ENCODE measurements around the gene POU2AF2. TPM values are rescaled to one million over a fixed set of nuclear protein-coding genes. Genes with fewer than 3 reads are reported as not detected.
"Not testable (repeated sequence)": the region's sequence is repeated elsewhere in the genome, so short reads cannot be mapped to it uniquely, and the experiment has no call there.

The POU2AF2 gene
- total and polyA plus RNA-seq, 2 experiments from 2014 or later: 0.89 TPM; not detected in 1

DNA sequence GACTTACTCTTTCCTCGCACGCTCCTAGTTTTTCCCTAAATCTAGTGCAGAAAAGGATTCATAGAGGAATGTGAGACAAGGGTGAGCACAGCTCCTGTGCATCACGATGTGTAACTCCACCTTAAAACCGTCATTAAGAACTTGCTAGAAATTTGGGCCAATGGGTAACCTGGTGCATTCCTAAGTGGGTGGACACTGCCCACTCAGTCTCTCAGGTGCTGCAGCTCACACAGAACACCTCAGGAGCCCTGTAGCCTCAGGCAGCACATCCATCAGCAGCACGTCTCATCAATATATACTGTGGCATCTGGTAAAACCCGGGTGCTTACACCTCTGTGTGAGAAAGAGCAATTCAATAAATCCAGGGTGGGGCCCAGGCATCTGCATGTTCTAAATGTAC is 65.2 kb downstream of the POU2AF2 start:
- Histone ChIP-seq H3K27me3 (no peaks in the 10 kb centered on the region), H3K4me3 (no peak overlapping the region), H3K9me2 (replicated peaks; ENCODE audit: insufficient read depth) (no peaks in the 10 kb centered on the region), H3K36me3 (replicated peaks; ENCODE audit: insufficient read depth, low read depth) (no peaks in the 10 kb centered on the region), H3K27ac (no peak overlapping the region), H3K9me3 (ENCODE audit: low read depth) (no peaks in the 10 kb centered on the region), H3K4me1 (ENCODE audit: insufficient read depth) (peaks cover 5% of the 10 kb centered on the region), H3K4me2 (no peak overlapping the region), H4K20me1 (ENCODE audit: insufficient read depth, poor library complexity, severe bottlenecking) (no peaks in the 10 kb centered on the region), H2AFZ (no peak overlapping the region), H3K79me2 (no peaks in the 10 kb centered on the region)
- 81% methylated on average over 6 of the region's 6 CpGs for WGBS (ENCODE audit: low lambda C conversion rate, missing lambda C conversion rate)
- no peak for DNase-seq (ENCODE audit: low spot score)
- no peak for TF ChIP-seq EZH2phosphoT487 (IDR thresholded peaks at IDR 0.05; ENCODE audit: low read depth, severe bottlenecking, unreplicated experiment)
- TF ChIP-seq EZH2 (IDR thresholded peaks at IDR 0.05; ENCODE audit: borderline replicate concordance): no peak
- TF ChIP-seq, protein P1, sequence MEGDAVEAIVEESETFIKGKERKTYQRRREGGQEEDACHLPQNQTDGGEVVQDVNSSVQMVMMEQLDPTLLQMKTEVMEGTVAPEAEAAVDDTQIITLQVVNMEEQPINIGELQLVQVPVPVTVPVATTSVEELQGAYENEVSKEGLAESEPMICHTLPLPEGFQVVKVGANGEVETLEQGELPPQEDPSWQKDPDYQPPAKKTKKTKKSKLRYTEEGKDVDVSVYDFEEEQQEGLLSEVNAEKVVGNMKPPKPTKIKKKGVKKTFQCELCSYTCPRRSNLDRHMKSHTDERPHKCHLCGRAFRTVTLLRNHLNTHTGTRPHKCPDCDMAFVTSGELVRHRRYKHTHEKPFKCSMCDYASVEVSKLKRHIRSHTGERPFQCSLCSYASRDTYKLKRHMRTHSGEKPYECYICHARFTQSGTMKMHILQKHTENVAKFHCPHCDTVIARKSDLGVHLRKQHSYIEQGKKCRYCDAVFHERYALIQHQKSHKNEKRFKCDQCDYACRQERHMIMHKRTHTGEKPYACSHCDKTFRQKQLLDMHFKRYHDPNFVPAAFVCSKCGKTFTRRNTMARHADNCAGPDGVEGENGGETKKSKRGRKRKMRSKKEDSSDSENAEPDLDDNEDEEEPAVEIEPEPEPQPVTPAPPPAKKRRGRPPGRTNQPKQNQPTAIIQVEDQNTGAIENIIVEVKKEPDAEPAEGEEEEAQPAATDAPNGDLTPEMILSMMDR (IDR thresholded peaks at IDR 0.05; ENCODE audit: poor library complexity): no peak

- Histone ChIP-seq H3K9me2 (replicated peaks; ENCODE audit: insufficient read depth) (no peaks in the 10 kb centered on the region), H4K20me1 (ENCODE audit: insufficient read depth, poor library complexity, severe bottlenecking) (no peaks in the 10 kb centered on the region), H3K79me2 (no peaks in the 10 kb centered on the region), H2AFZ (no peak overlapping the region), H3K27ac (no peak overlapping the region), H3K4me1 (ENCODE audit: insufficient read depth) (peaks cover 5% of the 10 kb centered on the region), H3K9me3 (ENCODE audit: low read depth) (no peaks in the 10 kb centered on the region), H3K4me3 (no peak overlapping the region), H3K27me3 (no peaks in the 10 kb centered on the region), H3K36me3 (replicated peaks; ENCODE audit: insufficient read depth, low read depth) (no peaks in the 10 kb centered on the region), H3K4me2 (no peak overlapping the region)
- no peak for DNase-seq (ENCODE audit: low spot score)
- TF ChIP-seq EZH2 (IDR thresholded peaks at IDR 0.05; ENCODE audit: borderline replicate concordance): no peak
- WGBS (ENCODE audit: low lambda C conversion rate, missing lambda C conversion rate): 62% methylated on average over 1 of the region's 1 CpG
Observed at GRCh38 chr11:111312076-111312475, 66.6 kb downstream of the POU2AF2 start.

GRCh38 chr11:111319296-111319695 is 73.8 kb downstream of the POU2AF2 start:
- Histone ChIP-seq H3K9me3 (ENCODE audit: low read depth) (no peaks in the 10 kb centered on the region), H2AFZ (no peak overlapping the region), H3K9me2 (replicated peaks; ENCODE audit: insufficient read depth) (no peaks in the 10 kb centered on the region), H3K4me2 (no peak overlapping the region), H4K20me1 (ENCODE audit: insufficient read depth, poor library complexity, severe bottlenecking) (no peaks in the 10 kb centered on the region), H3K36me3 (replicated peaks; ENCODE audit: insufficient read depth, low read depth) (no peaks in the 10 kb centered on the region), H3K27ac (no peak overlapping the region), H3K4me3 (no peak overlapping the region), H3K79me2 (no peaks in the 10 kb centered on the region), H3K4me1 (ENCODE audit: insufficient read depth) (peaks cover 14% of the 10 kb centered on the region), H3K27me3 (no peaks in the 10 kb centered on the region)
- TF ChIP-seq, protein P1 (IDR thresholded peaks at IDR 0.05; ENCODE audit: poor library complexity): no peak
- TF ChIP-seq EZH2phosphoT487 (IDR thresholded peaks at IDR 0.05; ENCODE audit: low read depth, severe bottlenecking, unreplicated experiment): no peak
- DNase-seq (ENCODE audit: low spot score): peak; percentile 1
- WGBS (ENCODE audit: low lambda C conversion rate, missing lambda C conversion rate): 85% methylated on average over 6 of the region's 6 CpGs

- not testable (repeated sequence) for H3K27me3 ChIP-seq; H4K20me1 ChIP-seq (ENCODE audit: insufficient read depth, poor library complexity, severe bottlenecking); H2AFZ ChIP-seq; DNase-seq (ENCODE audit: low spot score); H3K79me2 ChIP-seq; H3K4me3 ChIP-seq; H3K36me3 ChIP-seq (replicated peaks; ENCODE audit: insufficient read depth, low read depth); H3K9me3 ChIP-seq (ENCODE audit: low read depth); H3K9me2 ChIP-seq (replicated peaks; ENCODE audit: insufficient read depth); H3K4me2 ChIP-seq
- WGBS (ENCODE audit: low lambda C conversion rate, missing lambda C conversion rate): 87% methylated on average over 6 of the region's 6 CpGs
- H3K4me1 ChIP-seq (ENCODE audit: insufficient read depth): peaks cover 19% of the 10 kb centered on the region
- peak overlapping the region; percentile 28 for H3K27ac ChIP-seq
Observed at GRCh38 chr11:111320199-111320598, 74.7 kb downstream of the POU2AF2 start.

Measured in hepatocyte (in vitro differentiated cells).